CD4-positive, alpha-beta T cell treated with Interleukin-4 for 1 hour (primary cell): ENCODE results near the gene DENND4B.

ENCODE experiments used
- DNase-seq, 2 donors: peaks; one replicate each; pipeline ENCODE4 v3.0.0-alpha.2; 2020 to 2022

The DENND4B gene

DNA sequence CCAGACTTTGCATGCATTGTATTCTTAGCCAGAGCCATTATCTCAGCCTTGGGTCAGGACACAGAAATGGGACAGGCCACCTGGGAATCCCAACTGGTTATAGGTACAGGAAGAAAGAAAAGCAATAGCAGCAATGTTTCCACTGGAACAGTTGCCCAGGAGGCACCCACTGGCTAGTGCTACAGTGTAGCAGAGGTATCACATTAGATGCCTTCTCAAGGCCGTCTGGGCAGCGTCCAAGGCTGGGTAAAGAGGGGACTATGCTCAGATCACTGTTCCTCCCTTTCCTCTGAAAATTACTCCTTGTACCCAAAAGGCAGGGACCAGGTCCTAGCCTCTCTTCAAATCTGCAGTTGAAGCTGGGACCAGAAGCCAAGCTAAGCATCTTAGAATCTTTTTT is 23.8 kb upstream of the DENND4B start:
- DNase-seq, result no peak

DNA sequence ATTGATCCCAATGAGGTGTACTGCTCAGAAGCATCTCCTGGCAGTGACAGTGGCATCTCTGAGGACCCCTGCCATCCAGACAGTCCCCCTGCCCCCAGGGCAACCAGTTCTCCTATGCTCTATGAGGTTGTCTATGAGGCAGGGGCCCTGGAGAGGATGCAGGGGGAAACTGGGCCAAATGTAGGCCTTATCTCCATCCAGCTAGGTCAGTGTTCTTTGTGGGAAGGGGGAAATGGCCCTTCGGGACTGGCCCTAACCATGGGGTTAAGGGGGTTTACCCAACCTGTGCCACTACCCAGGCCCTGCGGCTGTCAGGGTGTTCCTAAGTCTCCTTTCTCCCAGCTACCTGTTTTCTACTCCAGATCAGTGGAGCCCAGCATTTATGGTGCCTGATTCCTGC is 22.5 kb upstream of the DENND4B start:
- no peak for DNase-seq

DNA sequence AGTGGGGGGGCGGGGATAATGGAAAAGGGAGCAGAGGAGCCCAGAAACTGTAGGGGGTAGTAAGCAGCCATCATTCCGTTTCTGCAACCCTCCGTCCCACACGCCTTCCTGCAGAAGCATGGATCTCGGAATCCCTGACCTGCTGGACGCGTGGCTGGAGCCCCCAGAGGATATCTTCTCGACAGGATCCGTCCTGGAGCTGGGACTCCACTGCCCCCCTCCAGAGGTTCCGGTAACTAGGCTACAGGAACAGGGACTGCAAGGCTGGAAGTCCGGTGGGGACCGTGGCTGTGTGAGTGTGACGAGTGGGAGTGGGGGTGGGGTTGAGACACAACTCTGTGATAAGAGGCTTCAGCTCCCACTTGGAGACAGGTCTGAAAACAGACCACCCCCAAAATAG is 21.9 kb upstream of the DENND4B start:
- DNase-seq, result no peak

DNA sequence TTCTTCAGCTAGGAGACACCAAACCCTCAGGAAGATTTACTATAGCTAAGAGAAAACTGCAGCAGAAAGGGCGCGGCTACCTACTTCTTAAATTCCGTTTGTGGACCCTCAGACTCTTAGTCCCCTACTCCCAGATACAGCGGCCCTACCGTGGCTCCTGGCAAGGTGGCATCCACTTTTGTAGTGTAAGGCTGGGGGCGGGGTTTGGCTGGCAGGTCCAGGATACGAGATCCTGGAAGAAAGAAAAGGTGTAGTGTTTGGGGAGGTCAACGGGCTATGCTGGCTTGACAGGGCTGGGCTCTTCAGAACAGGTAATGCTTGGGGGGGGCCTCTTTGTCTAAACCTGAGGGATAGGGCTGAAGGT is 21.5 kb upstream of the DENND4B start:
- no peak for DNase-seq

DNA sequence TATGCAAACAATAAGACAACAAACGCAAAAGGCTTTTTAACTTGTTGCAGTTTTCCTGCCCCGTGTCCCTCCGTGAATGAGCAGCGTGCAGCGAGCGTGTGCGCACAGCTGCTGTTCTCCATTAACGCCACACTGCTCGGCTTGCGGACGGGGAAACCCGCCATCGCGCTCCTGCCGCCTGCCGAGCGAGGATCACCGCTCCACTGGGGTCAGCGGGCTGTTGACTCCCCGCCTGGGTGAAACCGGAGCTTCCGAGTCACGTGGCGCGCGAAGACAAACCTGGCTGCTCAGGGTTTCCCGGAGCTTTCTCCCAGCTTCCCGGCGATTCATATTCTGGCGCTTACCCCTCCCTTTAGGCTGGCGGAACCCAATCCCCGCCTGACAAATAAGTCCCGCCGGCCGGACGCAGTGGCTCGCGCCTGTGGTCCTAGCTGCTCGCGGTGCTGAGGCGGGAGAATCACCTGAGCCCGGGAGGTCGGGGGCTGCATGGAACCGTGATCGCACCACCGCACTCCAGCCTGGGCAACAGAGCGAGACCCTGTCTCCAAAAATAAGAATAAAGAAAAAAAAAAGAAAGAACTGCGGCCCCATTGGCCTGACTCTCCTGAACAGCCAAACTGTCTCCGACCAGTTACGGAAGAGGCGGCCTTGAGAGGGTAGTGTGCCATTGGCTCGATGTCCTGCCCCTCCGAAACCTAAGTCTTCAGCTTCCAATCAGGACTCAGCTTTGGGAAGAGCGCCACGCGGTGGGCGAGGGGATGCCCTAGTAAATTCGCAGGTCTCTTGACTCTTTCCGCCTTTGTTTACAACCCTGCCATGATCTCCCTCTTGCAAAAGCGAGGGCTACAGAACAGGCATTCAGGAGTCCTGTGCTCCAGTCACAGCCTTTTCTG is 20.8 kb upstream of the DENND4B start, which contains the start of gene CREB3L4:
Gene CREB3L4 (plus strand): TSS at position 796 of the 893 bp plus-strand sequence. CDS start 624 bp downstream, outside the sequence.
- DNase-seq, result peak; percentile 90 to 91

DNA sequence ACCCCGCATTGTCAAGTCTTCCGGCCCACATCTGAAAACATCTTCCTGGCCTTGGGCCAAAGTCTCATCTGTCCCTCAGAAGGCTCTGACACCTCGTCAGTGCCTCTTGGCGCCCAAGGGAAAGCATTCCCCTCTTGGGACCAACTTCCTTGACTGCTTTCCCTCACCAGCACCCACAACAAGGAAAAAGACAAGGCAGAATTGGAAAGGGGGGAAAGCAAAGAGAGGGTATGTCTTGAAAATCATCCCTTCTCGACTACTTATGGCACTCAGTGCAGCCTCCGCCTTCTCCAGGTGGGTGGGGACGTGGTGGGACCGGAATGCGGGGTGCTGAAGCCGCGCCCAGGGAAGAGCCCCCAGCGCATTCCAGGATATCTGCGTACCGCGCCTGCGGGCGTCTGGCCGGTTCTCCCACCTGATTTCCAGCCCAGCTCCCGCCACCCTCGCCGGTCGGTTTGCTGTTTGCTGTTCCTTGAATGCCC is 17.4 kb upstream of the DENND4B start:
- DNase-seq, result no peak

DNA sequence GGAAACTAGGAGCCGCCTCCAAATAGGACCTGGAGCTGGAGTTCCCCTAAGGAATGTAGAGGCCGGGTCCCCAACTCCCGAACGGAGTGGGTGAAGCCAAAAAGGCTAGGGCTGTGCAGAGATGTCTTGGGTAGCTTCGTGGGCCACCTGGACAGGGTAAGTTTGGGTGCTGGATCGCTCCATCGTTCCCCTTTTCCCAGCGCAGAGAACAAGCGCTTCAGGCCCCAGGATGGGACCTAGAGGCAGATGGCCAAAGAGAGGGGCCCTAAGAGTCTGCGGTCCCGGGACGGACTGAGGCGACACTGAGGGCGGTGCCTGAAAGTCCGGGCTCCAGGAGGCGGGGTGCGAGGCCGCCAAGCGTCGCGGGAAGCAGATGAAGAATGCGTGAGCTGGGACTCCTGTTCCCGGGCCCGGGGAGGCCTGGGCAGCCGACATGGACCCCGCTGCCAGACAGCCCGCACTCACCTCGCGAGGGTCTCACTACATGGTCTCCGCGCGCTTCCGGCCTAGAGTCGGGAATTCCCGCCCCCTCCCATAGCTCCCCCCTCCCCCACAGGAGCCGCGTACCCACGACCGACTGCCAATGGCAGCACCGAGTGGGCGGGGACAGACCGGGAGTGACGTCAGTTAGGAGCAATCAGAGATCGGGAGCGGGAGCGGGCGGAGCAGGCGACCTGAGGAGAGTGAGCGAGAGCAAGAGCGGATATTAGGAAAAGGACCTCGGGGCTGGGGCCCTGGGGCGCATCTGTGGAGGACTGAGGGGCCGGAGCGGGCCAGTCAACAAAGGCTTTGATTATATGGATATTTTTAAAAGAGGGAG is 16.7 kb upstream of the DENND4B start, which contains the start of gene SLC39A1:
Gene SLC39A1 (minus strand): TSS at position 508 of the 820 bp plus-strand sequence. CDS start 822 bp downstream, outside the sequence.
- peak; percentile 92 to 94 for DNase-seq

DNA sequence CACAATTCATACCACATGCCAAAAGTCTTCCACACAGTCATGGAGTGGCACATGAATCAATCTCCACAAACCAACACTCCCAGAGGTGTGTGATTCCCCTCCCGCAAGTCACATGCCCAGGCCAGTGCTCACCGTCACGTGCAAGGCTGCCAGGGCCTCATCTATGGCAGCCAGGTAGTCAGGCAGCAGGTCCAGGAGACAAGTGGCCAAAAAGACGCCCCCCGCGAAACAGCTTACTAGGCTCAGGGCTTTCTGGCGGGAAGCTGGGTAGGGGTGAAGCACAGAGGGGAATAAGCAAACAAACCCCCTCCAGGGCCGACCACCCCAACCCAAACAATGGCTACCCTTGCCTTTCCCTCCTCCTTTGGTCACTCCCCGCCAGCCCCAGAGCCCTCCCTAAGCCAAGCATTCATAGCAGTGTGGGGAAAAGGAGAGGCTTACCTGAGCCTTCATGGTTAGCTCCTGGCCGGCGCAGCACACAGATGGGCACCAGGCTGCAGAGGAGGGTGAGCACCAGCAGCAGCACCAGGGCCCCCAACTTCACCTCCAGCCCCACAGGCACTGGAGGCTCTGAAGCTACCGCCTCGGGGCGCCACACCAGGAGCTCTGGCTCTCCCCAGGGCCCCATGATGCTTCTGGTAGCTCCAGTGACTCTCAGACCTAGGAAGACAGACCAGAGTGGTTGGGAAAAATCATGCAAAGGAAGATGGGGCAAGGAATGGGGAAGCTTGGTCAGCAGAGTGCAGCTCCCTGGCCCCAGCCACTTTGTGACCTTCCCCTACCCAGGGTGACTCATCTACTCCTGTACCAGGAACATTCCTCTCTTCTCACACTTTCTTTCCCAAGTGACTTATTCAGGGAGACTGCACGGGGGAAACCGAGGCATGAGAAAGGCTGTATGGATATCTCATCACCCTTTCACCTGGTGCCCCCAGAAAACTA is 15.8 kb upstream of the DENND4B start:
- peak in 1 of 2 donors; percentile 41 for DNase-seq

DNA sequence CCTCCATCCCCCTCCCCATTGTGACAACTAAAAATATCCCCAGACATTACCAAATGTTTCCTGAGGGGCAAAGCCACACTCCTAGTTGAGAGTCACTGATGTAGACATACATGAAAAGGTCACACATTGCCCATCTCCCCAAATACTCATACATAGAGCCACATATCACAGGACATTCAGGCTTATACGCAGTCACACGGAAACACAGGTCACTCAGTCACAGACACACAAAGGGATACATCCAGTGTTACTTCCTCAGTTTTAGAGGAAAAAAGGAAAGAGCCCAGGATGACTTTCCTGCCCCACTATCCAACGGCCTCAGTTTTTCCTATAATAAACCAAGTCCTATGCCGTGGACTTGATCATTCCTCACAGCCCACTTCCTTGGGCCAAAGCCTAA is 14.9 kb upstream of the DENND4B start:
- DNase-seq, result no peak

DNA sequence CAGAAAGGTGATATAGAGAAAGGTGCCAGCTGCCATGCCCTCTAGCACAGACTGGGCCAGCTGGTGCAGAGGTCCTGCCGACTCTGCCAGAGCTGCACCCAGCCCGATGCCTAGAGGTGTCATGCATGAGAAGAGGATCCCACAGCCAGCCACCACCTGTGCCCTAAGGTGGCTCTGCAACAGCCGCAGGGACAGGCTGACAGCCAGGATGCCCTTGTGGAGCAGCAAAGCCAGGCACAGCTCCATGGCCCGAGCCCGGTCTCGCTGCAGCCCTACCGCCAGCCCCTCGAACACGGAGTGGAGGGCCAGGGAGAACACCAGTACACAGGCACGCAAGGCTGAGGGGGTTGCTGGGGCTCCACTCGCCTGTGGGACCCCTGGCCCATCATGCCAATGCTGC is 13.7 kb upstream of the DENND4B start:
- no peak for DNase-seq

GRCh38 chr1:153959454-153959853 is 12.9 kb upstream of the DENND4B start:
- no peak for DNase-seq

DNA sequence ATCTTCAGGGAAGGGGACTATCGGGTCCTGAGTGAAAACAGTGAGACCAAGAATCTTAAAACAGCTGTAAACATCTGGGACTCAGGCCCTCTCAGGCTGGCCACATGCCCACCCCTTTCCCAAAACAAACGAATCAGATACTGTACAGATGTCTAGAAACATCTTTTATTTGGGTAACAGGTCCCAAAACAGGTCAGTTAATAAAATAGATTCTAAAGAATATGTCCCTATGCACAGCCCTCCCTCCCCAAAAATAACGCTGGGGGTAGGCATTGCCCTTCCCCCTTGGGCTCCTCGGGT is 12.4 kb upstream of the DENND4B start:
- DNase-seq, result no peak

DNA sequence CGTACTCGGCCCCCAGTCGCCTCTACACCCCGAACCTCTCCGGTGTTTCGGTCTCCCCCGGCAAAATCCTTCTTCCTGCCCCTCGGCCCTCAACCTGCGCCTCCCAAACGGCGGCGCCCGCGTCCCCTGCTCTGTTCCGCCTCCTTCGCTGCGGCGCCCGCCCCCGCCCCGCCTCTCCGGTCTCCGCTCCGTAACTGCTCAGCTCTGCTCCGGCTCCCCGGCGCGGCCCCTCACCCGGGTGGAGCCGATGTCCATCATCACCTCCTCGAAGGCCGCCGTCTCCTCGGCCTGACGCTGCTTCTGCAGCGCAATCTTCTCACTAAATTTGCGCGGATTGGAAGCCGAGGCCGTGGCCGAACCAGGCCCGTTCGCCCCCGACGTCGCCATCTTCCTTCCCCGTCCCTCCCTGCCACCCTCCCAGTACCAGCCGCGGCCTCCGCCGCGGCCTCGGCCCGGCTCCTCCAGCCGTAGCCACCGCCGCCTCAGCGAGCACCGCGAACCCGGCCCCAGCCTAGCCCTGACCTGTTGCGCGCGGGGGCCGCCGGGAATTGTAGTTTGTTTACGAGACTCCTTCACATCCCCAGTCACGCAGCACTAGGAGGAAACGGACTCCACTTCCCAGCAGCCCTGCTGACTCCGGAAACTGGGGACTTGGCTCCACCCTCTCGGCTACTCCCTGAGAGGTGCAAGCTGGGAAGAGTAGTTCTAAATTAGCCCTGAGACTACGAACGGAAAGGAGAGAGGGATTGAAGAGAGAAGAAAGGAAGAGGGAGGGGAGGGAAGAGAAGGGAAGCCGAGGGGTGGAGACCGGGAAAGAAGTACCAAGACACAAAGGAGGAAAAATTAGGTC is 11.8 kb upstream of the DENND4B start, which contains the start of gene CRTC2:
Gene CRTC2 (minus strand): TSS at position 502 of the 850 bp plus-strand sequence. CDS start 115 bp downstream, at position 387.
- DNase-seq, result peak; percentile 98

DNA sequence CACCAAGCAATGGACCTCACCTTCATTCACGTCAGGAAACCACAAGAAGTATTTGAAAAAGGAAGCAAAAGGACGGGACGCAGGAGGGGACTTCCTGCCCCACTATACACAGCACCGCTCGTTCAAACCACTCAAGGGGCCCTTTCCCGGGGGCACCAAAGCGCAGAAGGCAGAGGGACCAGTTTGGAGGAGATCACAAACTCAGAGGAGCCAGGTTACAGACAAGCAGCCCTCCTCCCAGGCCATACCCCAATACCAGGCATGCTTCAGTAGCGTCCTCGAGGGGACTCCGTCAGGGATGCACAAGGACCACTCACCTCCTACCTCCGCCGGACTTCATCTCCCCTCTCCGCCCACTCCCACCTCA is 11.2 kb upstream of the DENND4B start:
- peak; percentile 15 to 63 for DNase-seq

DNA sequence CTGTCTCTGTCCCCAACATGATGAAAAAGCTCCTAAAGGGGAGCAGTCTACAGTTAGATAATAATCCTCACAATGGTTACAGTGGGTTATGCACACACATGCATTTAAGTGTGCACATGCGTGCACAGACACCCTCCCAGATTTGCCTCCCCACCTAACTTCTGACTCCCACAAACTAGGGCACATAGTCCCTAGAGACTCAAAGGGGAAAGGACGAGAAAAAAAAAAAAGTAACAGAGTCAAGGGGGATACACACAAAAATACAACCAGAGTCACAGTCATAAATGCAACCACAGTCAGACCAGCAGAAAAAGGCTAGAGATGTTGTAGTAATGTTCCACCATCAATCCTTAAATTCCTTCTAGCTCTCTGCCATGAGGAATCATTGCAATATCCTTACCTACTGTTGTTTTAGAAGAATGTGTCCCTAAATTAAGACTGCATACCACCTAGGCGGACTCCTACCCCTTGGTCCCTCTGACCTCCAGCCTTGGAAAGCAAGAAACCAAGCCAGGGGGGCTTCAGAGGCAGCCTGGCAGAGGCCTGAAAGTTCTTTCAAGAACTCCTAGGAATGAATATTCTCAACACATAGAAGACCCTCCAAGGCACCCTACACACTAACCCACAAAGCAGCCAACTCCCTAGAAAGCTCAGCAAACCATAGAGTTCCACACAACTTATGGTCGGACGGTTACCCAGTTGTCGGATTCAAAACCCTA is 10.6 kb upstream of the DENND4B start:
- DNase-seq, result no peak

- DNase-seq, result no peak
Measured at GRCh38 chr1:153954826-153955225, 8.3 kb upstream of the DENND4B start.

DNA sequence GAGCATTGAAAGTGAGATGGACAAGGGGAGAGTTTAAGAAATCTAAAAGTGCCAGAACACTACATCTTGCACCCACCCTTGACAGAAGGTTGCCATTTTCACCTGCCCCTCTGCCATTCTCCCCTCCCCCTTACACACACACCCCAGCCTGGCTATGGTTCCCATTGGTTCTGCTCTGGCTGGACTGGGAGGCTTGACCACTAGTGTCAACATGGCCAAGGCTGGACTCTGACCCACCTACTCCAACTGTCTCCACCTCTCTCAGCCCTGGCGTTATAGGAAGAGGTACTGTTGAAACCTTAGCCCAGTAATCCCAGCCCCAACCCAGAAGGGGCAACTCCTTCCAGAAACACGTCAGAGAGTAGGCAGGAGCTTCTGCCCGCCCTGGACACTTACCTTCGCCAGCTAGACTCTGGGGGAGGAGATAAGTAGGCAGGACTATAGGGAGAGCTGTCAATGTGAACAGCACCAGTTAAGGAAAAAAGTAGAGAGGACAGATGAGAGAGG is 7.4 kb upstream of the DENND4B start:
- DNase-seq, result no peak

DNA sequence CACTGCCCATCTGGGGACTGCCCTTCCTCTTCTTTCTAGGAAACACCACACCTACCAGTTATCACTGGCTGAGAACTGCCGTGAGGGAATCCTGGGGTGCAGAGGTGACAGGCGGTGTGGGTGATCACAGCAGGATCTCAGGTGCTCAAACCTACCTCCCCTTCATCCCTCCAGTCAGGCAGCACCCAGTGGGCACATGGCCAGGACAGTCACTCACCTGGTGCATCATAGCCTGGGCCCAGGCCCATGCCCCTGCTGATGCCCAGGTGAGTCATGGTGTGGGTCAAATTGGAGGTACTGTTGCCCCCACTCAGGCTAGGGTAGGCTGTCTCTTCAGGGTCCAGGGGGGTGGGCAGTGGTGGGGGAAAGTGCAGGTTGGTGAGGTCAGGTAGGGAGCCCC is 5.3 kb upstream of the DENND4B start:
- no peak for DNase-seq

- no peak for DNase-seq
Measured at GRCh38 chr1:153951183-153951582, 4.7 kb upstream of the DENND4B start.

GRCh38 chr1:153945795-153946621 is 510 bp downstream of the DENND4B start:
- peak; percentile 84 to 93 for DNase-seq
